Neural crest cell (in vitro differentiated cells): ENCODE results near the gene MPEG1. TPM values are rescaled to one million over a fixed set of nuclear protein-coding genes. Genes with fewer than 3 reads are reported as not detected.

Experiments used
- DNase-seq: peaks from one replicate; pipeline ENCODE4 v3.0.0; 2021; ENCODE audit warnings: low read depth, mixed read lengths, low spot score
- H3K27ac Mint-ChIP-seq: one replicate; pipeline ENCODE4 v1.8.0; 2021; ENCODE audit warnings: mild to moderate bottlenecking, mixed read lengths; ENCODE audit not compliant: unreplicated experiment
- H3K27me3 Mint-ChIP-seq: 2 replicates; pipeline ENCODE4 v1.8.0; 2021; ENCODE audit warnings: low read depth, mild to moderate bottlenecking, mixed read lengths
- H3K36me3 Mint-ChIP-seq: 2 replicates; pipeline ENCODE4 v1.8.0; 2021; ENCODE audit warnings: low read depth, mild to moderate bottlenecking, mixed read lengths
- H3K4me1 Mint-ChIP-seq: 2 replicates; pipeline ENCODE4 v1.8.0; 2021; ENCODE audit warnings: mixed read lengths
- H3K4me3 Mint-ChIP-seq: one replicate; pipeline ENCODE4 v1.8.0; 2021; ENCODE audit warnings: mild to moderate bottlenecking, mixed read lengths
- H3K9me3 Mint-ChIP-seq: 2 replicates; pipeline ENCODE4 v1.8.0; 2021; ENCODE audit warnings: mixed read lengths
- CTCF ChIP-seq: fragments of 200-600 bp; sonication (generic); conservative IDR thresholded peaks from 2 replicates; pipeline ENCODE4 v1.5.0; 2021; ENCODE audit warnings: antibody characterized with exemption, mild to moderate bottlenecking
- total RNA-seq: library from RNA; stranded (reverse); gene quantifications from 2 replicates; pipeline ENCODE4 v1.2.1, GENCODE V29; 2021

MPEG1 gene
- total RNA-seq, 1 donor from 2014 or later: not detected

- Mint-ChIP-seq H3K27me3 (no peaks in the 10 kb centered on the region), H3K36me3 (peaks cover 60% of the 10 kb centered on the region), H3K27ac (no peak overlapping the region), H3K9me3 (no peaks in the 10 kb centered on the region), H3K4me1 (peaks cover 47% of the 10 kb centered on the region), H3K4me3 (no peak overlapping the region)
- no peak for TF ChIP-seq CTCF
- no peak for DNase-seq
Observed at GRCh38 chr11:59195586-59195985, 17.1 kb downstream of the MPEG1 start.

GRCh38 chr11:59193587-59194130, 19.1 kb downstream of the MPEG1 start:
- TF ChIP-seq CTCF: no peak
- H3K9me3 Mint-ChIP-seq: no peaks in the 10 kb centered on the region
- peaks cover 62% of the 10 kb centered on the region for H3K36me3 Mint-ChIP-seq
- H3K27ac Mint-ChIP-seq: no peak overlapping the region
- H3K27me3 Mint-ChIP-seq: no peaks in the 10 kb centered on the region
- DNase-seq: no peak
- H3K4me3 Mint-ChIP-seq: no peak overlapping the region
- peaks cover 50% of the 10 kb centered on the region for H3K4me1 Mint-ChIP-seq

- H3K36me3 Mint-ChIP-seq: peaks cover 62% of the 10 kb centered on the region
- no peak for DNase-seq
- no peak overlapping the region for H3K4me3 Mint-ChIP-seq
- TF ChIP-seq CTCF: no peak
- no peaks in the 10 kb centered on the region for H3K9me3 Mint-ChIP-seq
- peaks cover 50% of the 10 kb centered on the region for H3K4me1 Mint-ChIP-seq
- H3K27me3 Mint-ChIP-seq: no peaks in the 10 kb centered on the region
- no peak overlapping the region for H3K27ac Mint-ChIP-seq
Observed at GRCh38 chr11:59192446-59193020, 20.2 kb downstream of the MPEG1 start.

GRCh38 chr11:59191890-59192289, 20.8 kb downstream of the MPEG1 start:
- H3K4me1 Mint-ChIP-seq: peaks cover 48% of the 10 kb centered on the region
- peaks cover 55% of the 10 kb centered on the region for H3K36me3 Mint-ChIP-seq
- TF ChIP-seq CTCF: no peak
- no peak overlapping the region for H3K4me3 Mint-ChIP-seq
- H3K9me3 Mint-ChIP-seq: no peaks in the 10 kb centered on the region
- DNase-seq: no peak
- H3K27ac Mint-ChIP-seq: no peak overlapping the region
- H3K27me3 Mint-ChIP-seq: no peaks in the 10 kb centered on the region

- DNase-seq: no peak
- Mint-ChIP-seq H3K27ac (no peak overlapping the region), H3K4me1 (peaks cover 56% of the 10 kb centered on the region), H3K36me3 (peaks cover 48% of the 10 kb centered on the region), H3K9me3 (no peaks in the 10 kb centered on the region), H3K4me3 (no peak overlapping the region), H3K27me3 (no peaks in the 10 kb centered on the region)
- TF ChIP-seq CTCF: no peak
Observed at GRCh38 chr11:59191095-59191494, 21.6 kb downstream of the MPEG1 start.
